Endothelial cell of umbilical vein (primary cell): ENCODE measurements around the gene CNOT11. TPM values are rescaled to one million over a fixed set of nuclear protein-coding genes. Genes with fewer than 3 reads are reported as not detected.

Source experiments
- BruUV-seq: library from RNA; stranded (reverse); fragments of 400-500 nt; replicated peaks from 2 replicates; lab custom pipeline; 2021; lab: Mats Ljungman, UMichigan
- CTCF ChIA-PET: fragments of 300-600, 350-600 bp; sonication (Branson Sonifier 250); formaldehyde crosslinking; loops from one replicate; lab custom pipeline; 2021; ENCODE audit warnings: antibody characterized with exemption, inconsistent platforms; lab: Charles Lee
- POLR2A ChIA-PET: fragments of 300-600, 350-600 bp; sonication (Branson Sonifier 250); formaldehyde crosslinking; loops from one replicate; lab custom pipeline; 2021; ENCODE audit warnings: antibody characterized with exemption, inconsistent platforms; lab: Charles Lee
- DNase-seq: peaks from one replicate; pipeline ENCODE4 v3.0.0-alpha.2; 2011; ENCODE audit warnings: low read depth, low spot score
- FAIRE-seq: peaks from 2 replicates; lab custom pipeline; 2011; peaks lifted over from hg19 to GRCh38; lab: Jason Lieb, UNC
- H2AFZ ChIP-seq: 2 replicates; pipeline ENCODE4 v1.6.0; 2012; ENCODE audit warnings: low read depth, low read length, control low read depth, inconsistent platforms
- H3K27ac ChIP-seq: 2 replicates; pipeline ENCODE4 v1.5.1; 2011; ENCODE audit warnings: low read depth, mild to moderate bottlenecking, control low read depth, low read length, moderate library complexity; ENCODE audit not compliant: insufficient read depth
- H3K27me3 ChIP-seq, 2 experiments: 2 replicates each; pipeline versions ENCODE4 v1.6.0 to v1.6.1; 2011; ENCODE audit warnings: low read length in 2 of 2, mixed read lengths in 1 of 2; ENCODE audit not compliant: control insufficient read depth in 2 of 2, insufficient read depth in 2 of 2
- H3K36me3 ChIP-seq, 2 experiments: 2 replicates in 1 of 2; 3 replicates in 1 of 2; pipeline ENCODE4 v1.5.1; 2011; ENCODE audit warnings: low read length in 2 of 2, mild to moderate bottlenecking in 1 of 2, moderate library complexity in 1 of 2; ENCODE audit not compliant: control insufficient read depth in 2 of 2, insufficient read depth in 2 of 2; ENCODE audit errors: extremely low read depth in 1 of 2
- H3K4me1 ChIP-seq: 3 replicates; pipeline ENCODE4 v1.5.1; 2011; ENCODE audit warnings: mild to moderate bottlenecking, low read length; ENCODE audit not compliant: control insufficient read depth, insufficient read depth; ENCODE audit errors: extremely low read depth
- H3K4me2 ChIP-seq: 2 replicates; pipeline ENCODE4 v1.6.1; 2011; ENCODE audit warnings: low read length, control low read depth, mixed read lengths; ENCODE audit not compliant: insufficient read depth
- H3K4me3 ChIP-seq, 3 experiments: fragments of 200-600 bp in 1 of 3; sonication (generic), shearing (Covaris generic) in 1 of 3; replicated peaks in 1 of 3; 2 replicates each; pipeline ENCODE4 v1.5.1; 2011 to 2016; ENCODE audit warnings: control low read depth in 3 of 3, low read length in 3 of 3, mild to moderate bottlenecking in 2 of 3, inconsistent platforms in 1 of 3, low read depth in 1 of 3, moderate library complexity in 1 of 3; ENCODE audit not compliant: insufficient read depth in 1 of 3
- H3K79me2 ChIP-seq: 2 replicates; pipeline ENCODE4 v1.6.0; 2012; ENCODE audit warnings: low read length, inconsistent platforms; ENCODE audit not compliant: control insufficient read depth, insufficient read depth
- H3K9ac ChIP-seq: replicated peaks from 2 replicates; pipeline ENCODE3; 2011; ENCODE audit warnings: low read length, control low read depth; ENCODE audit not compliant: insufficient read depth; ENCODE audit errors: extremely low read depth
- H3K9me1 ChIP-seq: replicated peaks from 3 replicates; pipeline ENCODE4 v1.6.0; 2011; ENCODE audit warnings: mild to moderate bottlenecking, low read length; ENCODE audit not compliant: control insufficient read depth, insufficient read depth; ENCODE audit errors: extremely low read depth
- H3K9me3 ChIP-seq: replicated peaks from 2 replicates; pipeline ENCODE4 v1.5.1; 2012; ENCODE audit warnings: low read length, inconsistent platforms; ENCODE audit not compliant: control insufficient read depth, insufficient read depth
- H4K20me1 ChIP-seq: replicated peaks from 2 replicates; pipeline ENCODE3; 2011; ENCODE audit warnings: mild to moderate bottlenecking, low read length; ENCODE audit not compliant: control insufficient read depth, insufficient read depth; ENCODE audit errors: extremely low read depth
- CTCF ChIP-seq, 2 donors: IDR thresholded peaks; 1 replicate in 1 of 2; 2 replicates in 1 of 2; pipeline ENCODE4 v1.5.1; 2011; ENCODE audit warnings: low read length in 2 of 2, mild to moderate bottlenecking in 2 of 2, moderate library complexity in 2 of 2, control low read depth in 1 of 2, inconsistent platforms in 1 of 2, low read depth in 1 of 2; ENCODE audit not compliant: insufficient read depth in 1 of 2; ENCODE audit errors: extremely low read depth in 1 of 2
- EZH2 ChIP-seq: IDR thresholded peaks from 2 replicates; pipeline ENCODE4 v1.6.1; 2012; ENCODE audit warnings: borderline replicate concordance, low read depth, mild to moderate bottlenecking, moderate library complexity, low read length, inconsistent platforms; ENCODE audit not compliant: severe bottlenecking
- FOS ChIP-seq: IDR thresholded peaks from 2 replicates; pipeline ENCODE4 v1.6.1; 2011; ENCODE audit warnings: mild to moderate bottlenecking, low read length, moderate library complexity, borderline replicate concordance; ENCODE audit not compliant: insufficient read depth
- GATA2 ChIP-seq: IDR thresholded peaks from 2 replicates; pipeline ENCODE4 v1.7.0; 2011; ENCODE audit warnings: low read depth, mild to moderate bottlenecking, moderate library complexity, mixed read lengths, low read length; ENCODE audit not compliant: insufficient read length, insufficient read depth
- JUN ChIP-seq: IDR thresholded peaks from 2 replicates; pipeline ENCODE4 v1.6.1; 2011; ENCODE audit warnings: borderline replicate concordance, low read depth; ENCODE audit not compliant: insufficient read length, insufficient read depth
- MAX ChIP-seq: IDR thresholded peaks from 2 replicates; pipeline ENCODE4 v1.6.1; 2011; ENCODE audit not compliant: insufficient read depth, insufficient read length
- MYC ChIP-seq: IDR thresholded peaks from one replicate; pipeline ENCODE4 v1.6.1; 2011; ENCODE audit warnings: mild to moderate bottlenecking, low read depth, low read length
- POLR2A ChIP-seq: IDR thresholded peaks from 2 replicates; pipeline ENCODE4 v1.6.1; 2012; ENCODE audit warnings: low read depth, mild to moderate bottlenecking, control low read depth, low read length
- POLR2AphosphoS5 ChIP-seq: IDR thresholded peaks from 2 replicates; pipeline ENCODE4 v1.6.1; 2012; ENCODE audit warnings: low read depth, mild to moderate bottlenecking, control low read depth, low read length, moderate library complexity; ENCODE audit not compliant: insufficient read depth
- dilution Hi-C: fragments of 300-500 bp; cut with MboI; formaldehyde crosslinking; loops from one replicate; pipeline ENCODE4 v1.15.0; 2019; ENCODE audit warnings: low sequenced_read_pairs; ENCODE audit not compliant: extremely low pct_ligation_motif_present
- intact Hi-C: fragments of 100-400 bp; cut with micrococcal nuclease; formaldehyde crosslinking; loops from one replicate; pipeline ENCODE4 v1.10.0; 2022
- polyA plus RNA-seq, 4 experiments: library from polyadenylated mRNA; depleted of rRNA in 3 of 4; stranded (reverse) in 3 of 4; unstranded in 1 of 4; fragments of >200 nt; gene quantifications; 2 replicates each; pipeline versions ENCODE4 v1.2.1 to v1.2.3, GENCODE V29; 2011 to 2012; ENCODE audit warnings: missing spikeins in 1 of 4
- total RNA-seq: library from RNA; stranded (reverse); gene quantifications from 2 replicates; pipeline ENCODE4 v1.2.3, GENCODE V29; 2021

The CNOT11 gene
- total and polyA plus RNA-seq, 2 donors (not counting 3 experiments of a cell fraction or from before 2014, with no cell fraction given) = 40.5 to 44.3 TPM

- H3K9me1 ChIP-seq = no peaks in the 10 kb centered on the region
- no peak overlapping the region for H3K4me2 ChIP-seq
- H3K36me3 ChIP-seq = peaks cover 0 to 3% of the 10 kb centered on the region in 2 experiments
- H2AFZ ChIP-seq = no peak overlapping the region
- BruUV-seq = no TSS peak
- peaks cover 37% of the 10 kb centered on the region for H3K4me1 ChIP-seq
- no peak overlapping the region for H3K4me3 ChIP-seq
- dilution Hi-C loops = no loop called here
- intact Hi-C loops = no loop called here
- no peaks in the 10 kb centered on the region for H3K9me3 ChIP-seq
- no peak overlapping the region for H3K27ac ChIP-seq
- TF ChIP-seq POLR2AphosphoS5 (no peak), POLR2A (no peak), MAX (no peak), EZH2 (no peak), CTCF (IDR thresholded peaks at IDR 0.05; ENCODE audit: extremely low read depth in 1 of 2, insufficient read depth in 1 of 2, low read depth in 1 of 2, low read length in 2 of 2) (no peak), FOS (no peak), JUN (no peak), MYC (no peak), GATA2 (no peak)
- no peak overlapping the region for H3K9ac ChIP-seq
- no peaks in the 10 kb centered on the region for H3K27me3 ChIP-seq
- no peak for DNase-seq
- H4K20me1 ChIP-seq = peaks cover 8% of the 10 kb centered on the region
- peaks cover 81% of the 10 kb centered on the region for H3K79me2 ChIP-seq
- ChIA-PET CTCF (no interaction called here), POLR2A (no interaction called here)
- FAIRE-seq = no peak
Observed at GRCh38 chr2:101293544-101293943, 40.9 kb downstream of the CNOT11 start.
